ENCODE measurements around the gene RCAN1.

GRCh38 chr21:34501716-34502115 is 113.2 kb downstream of the RCAN1 start:
- no peak for TF ChIP-seq CTCF (IDR thresholded peaks at IDR 0.05)
- TF ChIP-seq POLR2A (IDR thresholded peaks at IDR 0.05), result no peak

All from testis (tissue), 2 donors.